UCSD-AML1 (cell line): ENCODE measurements around the gene FAM20A.

ENCODE experiments used
- DNase-seq: peaks from one replicate; lab custom pipeline; 2025; ENCODE audit not compliant: unreplicated experiment; lab: John Stamatoyannopoulos, UW

FAM20A gene

DNA sequence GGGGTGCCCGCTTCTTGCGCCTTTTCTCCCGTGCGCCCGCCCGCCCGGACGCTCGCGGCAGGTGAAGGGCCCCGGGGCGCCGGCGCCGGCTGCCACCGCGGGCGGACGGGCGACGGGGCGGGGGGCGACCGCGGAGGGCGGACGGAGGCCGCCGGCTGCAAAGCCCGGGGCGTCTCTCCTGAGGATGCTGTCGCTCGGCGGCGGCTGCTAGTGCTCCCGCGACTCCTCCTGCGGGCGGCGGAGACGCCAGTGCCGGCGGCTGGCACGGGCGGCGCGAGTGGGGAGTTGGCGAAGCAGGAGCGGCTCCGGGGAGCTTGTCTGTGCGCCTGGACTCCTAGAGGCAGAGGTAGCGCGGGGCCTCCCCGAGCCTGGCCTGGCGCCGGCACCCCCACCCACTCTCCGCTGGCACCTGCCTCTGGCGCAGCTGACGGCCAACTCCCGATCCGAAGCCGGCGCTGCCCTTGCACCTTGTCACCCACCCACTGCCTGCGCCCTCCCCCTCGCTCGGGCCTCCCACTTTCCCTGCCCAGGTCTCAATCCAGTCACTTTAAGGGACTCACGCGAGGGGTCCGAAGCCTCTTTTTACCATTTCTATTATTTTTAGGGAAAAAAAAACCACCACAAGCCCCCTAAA, at the start of gene FAM20A:
FAM20A (minus strand) TSS at position 437 of the 634 bp plus-strand sequence. CDS start 701 bp downstream, outside the sequence.
- no peak for DNase-seq

DNA sequence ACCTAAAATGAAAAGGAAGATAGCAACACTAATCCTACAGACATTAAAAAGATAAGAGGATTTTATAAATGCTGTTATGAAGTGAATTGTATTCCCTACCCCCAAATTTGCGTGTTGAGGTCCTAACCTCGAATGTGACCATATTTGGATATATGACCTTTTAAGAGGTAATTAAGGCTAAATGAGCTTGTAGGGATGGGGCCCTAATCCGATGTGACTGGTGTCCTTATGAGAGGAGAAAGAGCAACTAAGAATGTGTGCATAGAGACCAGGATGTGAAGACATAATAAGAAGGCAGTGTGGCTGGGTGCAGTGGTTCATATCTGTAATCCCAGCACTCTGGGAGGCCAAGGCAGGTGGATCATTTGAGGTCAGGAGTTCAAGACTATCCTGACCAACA, 48.2 kb upstream of the FAM20A start:
- no peak for DNase-seq

DNA sequence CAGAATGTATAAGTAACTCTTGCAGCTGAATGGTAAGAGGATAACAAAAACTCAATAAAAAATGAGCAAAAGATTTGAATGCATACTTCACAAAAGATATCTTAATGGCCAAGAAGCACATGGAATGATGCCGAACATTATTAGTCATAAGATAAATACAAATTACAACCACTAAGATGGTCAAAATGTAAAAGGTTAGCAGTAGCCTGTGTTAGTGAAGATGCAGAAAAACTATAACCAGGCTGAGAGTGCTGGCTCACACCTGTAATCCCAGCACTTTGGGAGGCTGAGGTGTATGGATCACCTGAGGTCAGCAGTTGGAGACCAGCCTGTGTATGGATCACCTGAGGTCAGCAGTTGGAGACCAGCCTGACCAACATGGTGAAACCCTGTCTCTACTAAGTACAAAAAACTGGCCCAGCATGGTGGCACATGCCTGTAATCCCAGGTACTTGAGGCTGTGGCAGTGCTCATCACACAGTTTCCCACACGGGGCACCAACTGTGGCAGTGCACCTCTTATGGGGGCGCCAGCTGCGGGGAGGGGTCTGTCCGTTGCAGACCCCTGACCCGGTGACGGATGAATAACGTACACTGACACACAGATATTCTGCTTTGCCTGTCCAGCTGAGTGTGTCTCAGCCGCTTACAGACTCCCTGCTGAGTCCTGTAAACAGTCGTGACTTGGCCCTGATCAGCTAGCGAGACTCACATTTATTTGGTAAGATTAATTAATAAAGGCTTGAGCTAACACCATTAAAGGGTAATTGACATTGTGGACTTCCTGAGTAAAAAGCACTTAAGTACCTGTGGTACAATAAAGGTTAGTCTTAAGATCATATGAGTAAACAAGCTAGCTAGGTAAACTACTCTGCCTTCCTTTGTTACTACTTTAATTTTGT, 45.7 kb upstream of the FAM20A start:
- no peak for DNase-seq

DNA sequence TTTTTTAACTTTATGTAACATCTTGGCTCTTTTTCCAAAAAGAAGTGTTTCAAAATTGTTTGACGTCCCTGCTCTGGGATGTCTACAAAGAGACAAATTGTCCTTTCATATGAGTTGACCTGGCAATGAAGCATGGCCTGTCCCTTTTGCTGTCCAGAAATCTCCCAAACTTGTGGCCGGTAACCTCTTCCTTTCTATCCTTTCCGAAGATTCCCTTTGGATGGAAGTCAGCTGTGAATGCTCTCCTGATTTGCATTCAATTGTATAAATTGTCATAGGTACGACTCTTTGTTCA, 40.9 kb upstream of the FAM20A start:
- DNase-seq = no peak

- DNase-seq = no peak
Measured at GRCh38 chr17:68641276-68642117, 40.3 kb upstream of the FAM20A start.

GRCh38 chr17:68640242-68640989, 39.2 kb upstream of the FAM20A start:
- no peak for DNase-seq

DNA sequence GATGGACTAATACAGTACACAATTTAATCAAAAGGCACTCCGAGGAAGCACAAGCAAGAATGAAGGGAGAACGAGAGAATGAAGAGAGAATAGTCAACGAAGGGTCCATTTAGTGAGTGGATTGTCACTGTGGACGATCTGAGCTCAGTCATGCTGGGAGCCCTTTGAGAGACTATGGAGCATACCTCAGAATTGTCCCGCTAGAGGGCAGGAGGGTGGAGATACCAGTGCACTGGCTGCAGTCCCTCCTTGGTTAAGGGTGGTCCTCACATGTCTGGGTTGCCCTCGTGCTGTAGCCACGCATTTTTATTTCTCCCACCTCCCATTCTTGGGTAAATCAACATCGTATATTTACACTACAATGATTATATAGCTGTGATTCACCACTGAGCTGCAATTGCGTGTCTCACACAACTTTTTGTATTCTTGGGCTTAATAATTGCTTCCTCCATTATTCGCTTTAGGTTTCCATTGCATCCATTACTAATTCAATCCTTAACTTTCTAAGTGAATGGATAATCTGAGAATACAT, 33.2 kb upstream of the FAM20A start:
- no peak for DNase-seq

- DNase-seq = no peak
Measured at GRCh38 chr17:68628576-68628957, 27.4 kb upstream of the FAM20A start.

DNA sequence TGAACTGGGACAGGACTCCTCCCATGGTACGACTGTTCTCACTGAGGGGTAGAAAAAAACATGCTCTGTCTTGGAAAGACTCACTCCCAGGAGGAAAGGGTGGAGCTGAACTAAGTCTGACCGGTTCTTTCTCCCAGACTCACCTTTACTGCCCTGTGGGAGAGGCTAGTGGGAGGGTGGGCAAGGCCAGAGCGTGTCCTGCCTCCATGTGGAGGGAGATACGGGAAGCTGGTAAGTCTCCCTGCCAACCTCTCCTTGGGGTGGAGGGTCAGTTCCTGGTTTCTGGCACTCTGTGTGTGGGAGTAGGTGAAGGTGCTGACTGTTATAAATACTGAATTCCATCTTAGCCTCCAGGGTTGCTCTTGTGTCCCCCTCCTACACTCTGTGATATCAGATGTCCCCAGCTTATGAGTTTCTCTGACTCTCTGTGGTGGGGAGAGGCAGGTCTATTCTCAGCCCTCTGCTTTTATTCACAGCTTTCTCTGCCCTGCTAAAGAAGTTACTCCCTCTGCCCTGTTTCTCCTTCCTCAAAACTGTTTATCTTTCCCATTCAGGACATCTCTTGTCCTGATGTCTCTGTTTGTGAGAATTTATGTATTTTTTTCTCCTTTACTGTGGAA, 26.9 kb upstream of the FAM20A start:
- no peak for DNase-seq

DNA sequence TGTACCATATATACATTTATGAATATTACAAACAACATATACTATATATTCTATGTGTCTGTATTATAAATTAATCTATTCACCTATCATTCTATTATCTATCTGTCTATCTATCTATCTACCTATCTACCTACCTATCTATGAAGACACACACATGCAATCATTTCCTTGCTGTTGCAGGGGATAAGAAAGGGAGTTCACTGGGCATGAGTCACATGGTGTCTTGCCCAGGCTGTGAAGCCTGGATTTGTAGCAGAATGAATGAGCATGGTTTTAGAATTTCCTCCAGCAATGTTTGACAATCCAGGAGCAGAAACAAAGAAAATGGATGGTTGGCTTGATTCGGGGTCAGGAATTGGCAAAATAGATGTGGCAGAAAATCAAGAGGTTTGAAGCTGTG, 23.2 kb upstream of the FAM20A start:
- DNase-seq = no peak

GRCh38 chr17:68623811-68624210, 22.6 kb upstream of the FAM20A start:
- no peak for DNase-seq

- no peak for DNase-seq
Measured at GRCh38 chr17:68622423-68622822, 21.3 kb upstream of the FAM20A start.

DNA sequence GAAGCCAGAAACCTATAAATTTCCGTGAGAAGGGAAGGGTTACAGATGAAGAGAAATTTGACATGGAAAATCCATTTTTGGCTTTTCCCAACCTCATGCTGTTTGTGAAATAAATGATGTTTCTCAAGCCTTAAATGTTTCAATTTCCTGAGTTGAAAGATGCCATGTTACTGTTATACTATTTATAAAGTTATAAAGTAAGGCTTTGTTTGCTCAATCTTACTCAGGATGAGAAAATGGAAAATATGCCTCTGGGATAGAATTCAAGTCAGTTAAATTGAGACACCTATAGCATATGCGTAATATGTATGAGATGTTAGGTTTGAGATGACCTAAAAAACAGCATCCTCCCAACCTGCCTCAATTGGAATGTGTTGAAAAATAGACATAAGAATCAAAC, 19.9 kb upstream of the FAM20A start:
- no peak for DNase-seq

DNA sequence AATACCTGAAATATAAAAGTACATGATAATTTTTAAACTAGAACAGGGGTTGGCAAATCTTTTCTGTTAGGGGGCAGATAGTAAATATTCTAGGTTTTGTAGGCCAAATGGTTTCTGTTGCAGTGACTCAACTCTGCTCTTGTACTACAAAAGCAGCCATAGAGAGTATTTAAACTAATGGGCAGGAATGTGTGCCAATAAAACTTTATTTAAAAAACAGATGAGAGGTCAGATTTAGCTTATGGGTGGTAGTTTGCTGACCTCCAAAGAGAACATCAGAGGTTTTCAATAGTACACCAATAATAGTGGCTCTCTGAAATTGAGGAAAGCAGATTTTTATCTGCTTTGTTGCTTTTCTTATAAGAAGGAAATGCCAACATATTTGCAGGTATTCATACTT, 15.2 kb upstream of the FAM20A start:
- no peak for DNase-seq

GRCh38 chr17:68614718-68615117, 13.6 kb upstream of the FAM20A start:
- DNase-seq = no peak

- peak; percentile 41 for DNase-seq
Measured at GRCh38 chr17:68613739-68614298, 12.7 kb upstream of the FAM20A start.

DNA sequence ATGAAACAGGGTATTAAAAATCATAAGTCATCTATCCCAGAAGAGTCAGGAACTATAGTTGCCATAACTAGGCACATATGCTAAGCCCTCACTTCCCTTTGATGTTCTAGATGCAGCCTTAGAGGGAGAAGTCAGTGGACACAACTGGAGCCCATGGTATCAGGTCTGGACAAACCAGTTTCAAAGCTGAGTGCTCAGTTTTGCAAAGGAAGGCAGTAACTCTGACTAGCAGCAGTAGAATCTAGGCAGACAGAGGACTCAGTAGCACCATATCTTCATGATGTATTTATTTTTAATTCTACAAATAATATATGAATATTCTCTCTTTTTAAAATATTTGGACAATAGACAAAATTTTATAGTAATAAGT, 11.7 kb upstream of the FAM20A start:
- DNase-seq = no peak

DNA sequence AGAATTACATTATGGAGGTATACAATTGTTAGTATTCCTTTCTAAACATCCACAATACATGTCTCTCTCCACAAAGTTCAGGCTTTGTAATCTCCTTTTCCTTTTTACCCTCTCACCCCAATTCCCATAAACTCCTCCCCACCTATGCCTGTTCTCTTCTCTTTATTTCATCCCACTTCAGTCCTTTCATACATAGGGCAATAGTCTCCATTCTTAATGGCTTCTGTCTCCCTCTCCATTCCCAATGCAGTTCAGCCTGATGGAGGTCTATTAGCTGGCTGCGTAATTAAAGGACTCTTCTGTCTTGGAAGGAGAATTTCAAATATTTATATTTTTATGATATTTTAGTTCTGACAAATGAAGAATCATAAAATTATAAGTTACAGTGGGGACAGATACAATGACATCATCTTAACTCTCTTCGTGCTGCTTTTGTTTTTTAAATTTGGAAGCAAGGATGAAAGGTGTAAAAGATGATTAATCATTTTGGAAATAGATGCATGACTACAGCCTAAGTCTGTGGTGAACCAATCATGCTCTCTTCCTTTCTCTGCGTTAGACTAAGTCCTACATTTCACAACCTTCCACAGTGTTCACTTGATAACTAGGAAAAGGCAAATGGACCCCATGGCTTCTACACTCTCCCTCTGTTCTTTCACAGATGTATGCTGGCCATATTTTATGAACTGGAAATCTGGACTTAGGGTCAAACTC, 11.2 kb upstream of the FAM20A start:
- DNase-seq = no peak

- DNase-seq = no peak
Measured at GRCh38 chr17:68611353-68612208, 10.4 kb upstream of the FAM20A start.
